CD8-positive, alpha-beta memory T cell (primary cell): ENCODE results near the gene NUP98. TPM values are rescaled to one million over a fixed set of nuclear protein-coding genes. Genes with fewer than 3 reads are reported as not detected.

ENCODE experiments used
- CTCF ChIA-PET: fragments of 350-600 bp; sonication (Branson Sonifier 250); formaldehyde crosslinking; loops from one replicate; lab custom pipeline; 2021; ENCODE audit warnings: antibody characterized with exemption; lab: Charles Lee
- POLR2A ChIA-PET: fragments of 350-600 bp; sonication (Branson Sonifier 250); formaldehyde crosslinking; loops from one replicate; lab custom pipeline; 2021; ENCODE audit warnings: antibody characterized with exemption; lab: Charles Lee
- DNase-seq, 5 donors: peaks; one replicate each; pipeline versions ENCODE4 v3.0.0 to v3.0.0-alpha.2; 2020 to 2022; ENCODE audit warnings: mixed read lengths in 1 of 5
- H3K27ac ChIP-seq: one replicate; pipeline ENCODE4 v1.7.0; 2013; ENCODE audit warnings: low read depth, mild to moderate bottlenecking, low read length, moderate library complexity
- H3K27me3 ChIP-seq: 2 replicates; pipeline ENCODE4 v1.7.0; 2013; ENCODE audit warnings: low read length, mild to moderate bottlenecking; ENCODE audit not compliant: insufficient read depth, poor library complexity, severe bottlenecking
- H3K36me3 ChIP-seq: 2 replicates; pipeline ENCODE4 v1.7.0; 2013; ENCODE audit warnings: mild to moderate bottlenecking, low read length, moderate library complexity; ENCODE audit not compliant: insufficient read depth
- H3K4me1 ChIP-seq: 2 replicates; pipeline ENCODE4 v1.7.0; 2013; ENCODE audit warnings: mild to moderate bottlenecking, low read length, moderate library complexity; ENCODE audit not compliant: insufficient read depth
- H3K4me3 ChIP-seq: 2 replicates; pipeline ENCODE4 v1.7.0; 2013; ENCODE audit warnings: mild to moderate bottlenecking, low read length
- H3K9me3 ChIP-seq: 2 replicates; pipeline ENCODE4 v1.7.0; 2013; ENCODE audit warnings: mild to moderate bottlenecking, low read length
- H3K27ac Mint-ChIP-seq, 8 donors: one replicate each; pipeline ENCODE4 v1.8.0; 2020 to 2021; ENCODE audit warnings: mixed read lengths in 8 of 8, mild to moderate bottlenecking in 6 of 8, inconsistent platforms in 3 of 8, moderate library complexity in 3 of 8
- H3K27me3 Mint-ChIP-seq, 2 donors: one replicate each; pipeline ENCODE4 v1.8.0; 2020 to 2021; ENCODE audit warnings: mixed read lengths in 2 of 2, mild to moderate bottlenecking in 1 of 2, moderate library complexity in 1 of 2
- H3K36me3 Mint-ChIP-seq, 3 donors: one replicate each; pipeline ENCODE4 v1.8.0; 2020 to 2021; ENCODE audit warnings: mixed read lengths in 3 of 3, inconsistent platforms in 1 of 3, mild to moderate bottlenecking in 1 of 3
- H3K4me1 Mint-ChIP-seq, 3 donors: one replicate each; pipeline ENCODE4 v1.8.0; 2020 to 2021; ENCODE audit warnings: mixed read lengths in 3 of 3, inconsistent platforms in 1 of 3, mild to moderate bottlenecking in 1 of 3
- H3K4me3 Mint-ChIP-seq, 7 donors: one replicate each; pipeline ENCODE4 v1.8.0; 2020 to 2021; ENCODE audit warnings: mixed read lengths in 7 of 7, mild to moderate bottlenecking in 6 of 7, moderate library complexity in 4 of 7, inconsistent platforms in 2 of 7
- H3K9me3 Mint-ChIP-seq, 5 donors: one replicate each; pipeline ENCODE4 v1.8.0; 2020 to 2022; ENCODE audit warnings: mixed read lengths in 5 of 5, mild to moderate bottlenecking in 3 of 5, moderate library complexity in 2 of 5, inconsistent platforms in 1 of 5
- polyA plus RNA-seq: library from polyadenylated mRNA; unstranded; fragments of 300-500 nt; fragmentation: Illumina TruSeq; gene quantifications from one replicate; pipeline ENCODE4 v1.2.3, GENCODE V29; 2021
- total RNA-seq, 2 experiments: library from RNA; stranded (reverse); gene quantifications; one replicate each; pipeline ENCODE4 v1.2.3, GENCODE V29; 2021

Gene NUP98
- total and polyA plus RNA-seq, 3 experiments from 2014 or later, result 49.0 to 105 (median 101) TPM

DNA sequence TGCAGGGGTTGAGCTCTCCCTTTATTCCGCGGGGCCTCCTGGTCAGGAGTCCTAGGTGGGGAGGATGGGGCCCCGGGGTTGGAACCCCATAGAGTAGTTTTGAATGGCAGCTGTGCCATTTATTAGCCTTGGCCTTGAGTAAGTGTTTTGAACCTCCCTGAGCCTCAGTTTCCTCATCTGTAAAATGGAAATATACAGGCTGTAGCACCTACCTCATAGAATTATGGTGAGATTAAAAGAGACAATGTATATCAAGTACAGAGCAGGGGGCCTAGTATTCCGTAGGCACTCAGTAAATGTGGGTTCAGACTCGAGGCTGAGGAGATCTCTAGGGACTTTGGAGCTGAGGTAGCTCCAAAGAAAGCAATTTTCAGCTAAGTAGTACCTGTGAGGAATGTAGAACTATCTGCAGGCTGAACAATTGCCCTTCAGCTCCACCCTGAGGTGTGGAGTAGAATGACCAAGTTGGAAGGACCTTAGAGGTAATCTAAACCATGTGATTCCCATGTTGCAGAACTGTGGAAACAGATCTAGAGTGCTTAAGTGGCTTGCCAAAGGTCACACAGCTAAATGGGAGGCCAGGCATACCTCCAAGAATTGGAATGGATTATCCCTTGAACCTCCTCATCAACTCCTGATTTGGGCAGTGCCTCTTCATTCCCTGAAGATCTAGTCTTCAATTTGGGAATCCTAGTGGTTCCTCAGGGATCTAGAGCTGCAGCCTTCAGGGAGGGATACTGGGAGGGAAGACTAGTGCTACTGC, 11.7 kb upstream of the NUP98 start:
- peak in 4 of 5 donors; percentile 19 to 71 (median 54) for DNase-seq

DNA sequence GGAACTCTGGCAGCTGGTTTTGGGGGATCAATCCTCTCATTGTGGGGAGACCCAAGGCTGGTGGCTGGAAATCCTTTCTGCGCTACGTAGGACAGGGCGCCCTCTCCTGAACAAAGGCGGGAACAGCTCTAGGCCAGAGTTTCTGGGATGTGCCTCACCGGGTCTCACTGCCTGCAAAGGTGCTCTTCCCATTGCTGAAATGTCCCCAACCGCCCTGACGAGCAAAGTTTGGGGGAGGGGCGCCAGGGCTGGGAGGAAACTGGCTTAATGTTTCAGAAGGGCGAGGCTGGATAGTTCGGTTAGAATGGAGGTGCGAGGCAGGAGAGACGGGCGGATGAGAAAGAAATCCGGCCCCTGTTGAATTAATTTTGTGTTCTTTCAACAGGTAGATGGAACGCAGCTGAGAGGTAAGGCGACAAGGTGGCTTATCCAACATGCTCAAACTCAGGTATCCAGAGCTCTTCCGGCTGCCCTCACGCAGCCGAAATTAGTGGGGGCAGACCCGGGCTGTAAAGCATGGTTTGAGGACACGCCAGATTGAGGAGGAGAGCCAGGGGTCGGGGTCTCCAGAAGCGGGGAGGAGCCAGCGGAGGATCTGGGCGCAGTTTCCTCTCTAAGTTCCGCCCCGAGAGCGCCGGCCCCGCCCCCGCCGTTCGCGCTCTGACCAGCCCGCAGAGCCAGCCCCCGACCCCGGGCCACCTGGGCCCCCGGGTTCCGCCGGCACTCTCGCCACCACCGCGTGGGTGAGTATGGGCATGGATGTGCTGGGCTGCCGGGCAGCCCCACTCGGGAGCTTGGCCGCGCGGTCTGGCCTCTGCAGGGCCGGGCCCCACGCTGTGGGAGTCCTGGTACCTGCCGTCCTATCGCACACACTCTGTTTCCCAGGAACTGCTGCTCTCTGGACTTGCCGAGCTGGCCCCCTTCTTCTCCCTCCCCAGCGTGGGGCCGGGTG, 10.8 kb upstream of the NUP98 start, which contains the start of gene PGAP2:
TSS of gene PGAP2 (plus strand) at position 652 of the 952 bp plus-strand sequence. CDS start 2,700 bp downstream, outside the sequence.
- H3K27ac Mint-ChIP-seq, result peak within 1 kb of the TSS; percentile 81 to 97 (median 94)
- H3K36me3 ChIP-seq, result no peaks in the 10 kb centered on the region
- CTCF ChIA-PET, result interaction anchor here (0.6 to 5.2 kb wide), 26 partner anchors 10 to 281 kb away, joined by 3 to 57 read pairs (median 4); partner anchors contain the start of genes NUP98, RHOG and STIM1
- H3K27me3 ChIP-seq, result no peaks in the 10 kb centered on the region
- H3K4me1 Mint-ChIP-seq, result peaks cover 14 to 16% (median 16%) of the 10 kb centered on the region in 3 donors
- H3K4me3 Mint-ChIP-seq, result peak within 1 kb of the TSS; percentile 94 to 99 (median 97)
- H3K4me3 ChIP-seq, result peak within 1 kb of the TSS; percentile 94
- H3K36me3 Mint-ChIP-seq, result peaks cover 0 to 4% (median 0%) of the 10 kb centered on the region in 3 donors
- H3K4me1 ChIP-seq, result peaks cover 9% of the 10 kb centered on the region
- POLR2A ChIA-PET, result interaction anchor here (1.1 to 3.2 kb wide), 4 partner anchors 11 to 46 kb away, joined by 3 to 11 read pairs (median 10); partner anchors contain the start of genes NUP98 and RHOG
- H3K27ac ChIP-seq, result peak within 1 kb of the TSS; percentile 66
- peak; percentile 45 to 71 (median 54) for DNase-seq
- H3K9me3 ChIP-seq, result no peaks in the 10 kb centered on the region
- H3K27me3 Mint-ChIP-seq, result no peaks in the 10 kb centered on the region
- no peaks in the 10 kb centered on the region for H3K9me3 Mint-ChIP-seq

More for the DNA sequence above, 11.7 kb upstream of the NUP98 start:
- peak overlapping the region; percentile 66 for H3K27ac ChIP-seq
- H3K27me3 Mint-ChIP-seq, result no peaks in the 10 kb centered on the region
- H3K27ac Mint-ChIP-seq, result peak overlapping the region in 7 of 8 donors; percentile 9 to 91 (median 73)
- H3K27me3 ChIP-seq, result no peaks in the 10 kb centered on the region
- peak overlapping the region; percentile 86 to 99 (median 97) for H3K4me3 Mint-ChIP-seq
- H3K36me3 Mint-ChIP-seq, result peaks cover 0 to 4% (median 0%) of the 10 kb centered on the region in 3 donors
- H3K9me3 ChIP-seq, result no peaks in the 10 kb centered on the region
- peak overlapping the region; percentile 94 for H3K4me3 ChIP-seq
- H3K4me1 Mint-ChIP-seq, result peaks cover 14 to 16% (median 16%) of the 10 kb centered on the region in 3 donors
- ChIA-PET CTCF (interaction anchor here (0.6 to 5.2 kb wide), 23 partner anchors 9 to 264 kb away, joined by 3 to 57 read pairs (median 5); partner anchors contain the start of genes NUP98, RHOG and STIM1), POLR2A (interaction anchor here (0.6 to 3.2 kb wide), 4 partner anchors 12 to 32 kb away, joined by 3 to 11 read pairs (median 8); partner anchors contain the start of genes NUP98 and RHOG)
- H3K36me3 ChIP-seq, result no peaks in the 10 kb centered on the region
- no peaks in the 10 kb centered on the region for H3K9me3 Mint-ChIP-seq
- peaks cover 9% of the 10 kb centered on the region for H3K4me1 ChIP-seq

DNA sequence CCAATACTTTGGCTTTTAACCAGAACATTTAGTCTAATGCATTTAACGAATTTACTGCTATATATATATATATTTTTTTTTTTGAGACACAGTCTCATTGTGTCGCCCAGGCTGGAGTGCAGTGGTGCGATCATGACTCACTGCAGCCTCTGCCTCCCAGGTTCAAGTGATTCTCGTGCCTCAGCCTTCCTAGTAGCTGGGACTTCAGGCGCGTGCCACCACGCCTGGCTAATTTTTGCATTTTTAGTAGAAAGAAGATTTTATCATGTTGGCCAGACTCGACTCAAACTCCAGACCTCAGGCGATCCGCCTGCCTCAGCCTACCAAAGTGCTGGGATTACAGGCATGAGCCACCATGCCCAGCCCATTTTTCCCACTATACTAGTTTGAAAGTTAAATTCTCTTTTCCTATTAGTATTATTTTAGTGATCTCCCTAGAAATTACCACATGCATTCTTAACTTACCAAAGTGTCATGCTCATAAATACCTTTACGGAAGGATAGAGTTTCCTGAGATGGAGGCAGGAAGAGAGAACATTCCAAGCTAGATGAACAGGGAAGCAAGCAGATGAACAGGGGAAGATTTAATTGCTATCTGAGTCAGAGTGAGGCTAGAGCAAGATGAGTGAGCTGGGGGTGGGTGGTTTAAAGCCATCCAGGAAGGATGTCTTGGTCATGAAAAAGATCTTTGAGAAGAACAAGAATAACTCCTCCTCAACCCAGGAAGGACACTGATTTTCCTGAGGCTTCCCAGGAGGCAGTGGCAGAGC, 6.6 kb upstream of the NUP98 start:
- CTCF ChIA-PET, result interaction anchor here (1.4 kb wide), 1 partner anchor 37 kb away, joined by 5 read pairs; the partner anchor contains the start of gene RHOG
- Histone ChIP-seq H3K4me1 (peaks cover 5% of the 10 kb centered on the region), H3K36me3 (no peaks in the 10 kb centered on the region), H3K27me3 (no peaks in the 10 kb centered on the region), H3K27ac (no peak overlapping the region), H3K4me3 (no peak overlapping the region), H3K9me3 (no peaks in the 10 kb centered on the region)
- Mint-ChIP-seq H3K4me1 (peaks cover 11 to 24% (median 17%) of the 10 kb centered on the region in 3 donors), H3K27me3 (no peaks in the 10 kb centered on the region), H3K4me3 (peak overlapping the region in 1 of 7 donors; percentile 22), H3K9me3 (no peaks in the 10 kb centered on the region), H3K27ac (peak overlapping the region in 2 of 8 donors; percentile 23 to 43), H3K36me3 (peaks cover 0 to 4% (median 0%) of the 10 kb centered on the region in 3 donors)
- POLR2A ChIA-PET, result no interaction called here
- no peak for DNase-seq

DNA sequence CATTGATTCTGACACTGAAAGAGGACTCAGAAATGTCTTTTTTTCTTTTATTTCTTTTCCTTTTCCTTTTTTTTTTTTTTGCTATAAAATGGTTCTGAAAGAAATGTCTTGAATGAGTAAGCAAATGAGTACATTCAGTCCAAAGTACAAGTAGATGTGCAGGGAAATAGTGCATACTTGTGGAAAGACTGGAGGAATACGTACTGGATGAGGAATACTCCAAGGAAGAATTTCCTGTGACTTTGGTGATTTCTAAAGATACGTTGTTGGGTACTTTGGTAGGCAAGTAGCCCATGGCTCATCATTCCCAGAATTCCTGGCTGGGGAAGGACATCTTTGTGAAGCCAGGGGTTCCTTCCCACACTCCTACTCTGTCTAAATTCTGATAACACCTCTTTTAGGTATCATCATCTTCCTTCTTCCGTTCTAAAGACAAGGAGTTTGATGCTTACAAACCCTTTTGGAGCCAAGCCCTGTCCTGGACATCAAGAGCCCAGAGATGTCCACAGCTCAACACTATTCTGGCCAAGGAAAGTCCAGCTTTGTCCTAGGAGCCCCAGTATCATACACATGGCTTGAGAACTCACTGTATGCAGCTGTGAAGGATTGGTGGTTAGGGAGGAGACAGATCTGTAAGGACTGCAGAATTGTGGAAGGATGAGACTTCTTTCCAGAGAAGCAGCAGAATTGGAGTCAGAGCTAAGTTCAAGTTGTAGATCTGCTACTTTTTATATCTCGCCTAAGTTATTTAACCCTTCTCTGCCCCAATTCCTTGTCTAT, 4.8 kb upstream of the NUP98 start:
- Histone ChIP-seq H3K27ac (no peak overlapping the region), H3K36me3 (no peaks in the 10 kb centered on the region), H3K27me3 (no peaks in the 10 kb centered on the region), H3K4me1 (peaks cover 12% of the 10 kb centered on the region), H3K4me3 (no peak overlapping the region), H3K9me3 (no peaks in the 10 kb centered on the region)
- Mint-ChIP-seq H3K4me3 (peak overlapping the region in 1 of 7 donors; percentile 55), H3K27me3 (peaks cover 0 to 2% of the 10 kb centered on the region in 2 donors), H3K36me3 (peaks cover 0 to 6% (median 0%) of the 10 kb centered on the region in 3 donors), H3K4me1 (peaks cover 6 to 20% (median 11%) of the 10 kb centered on the region in 3 donors), H3K9me3 (peaks cover 0 to 2% (median 0%) of the 10 kb centered on the region in 5 donors), H3K27ac (peak overlapping the region in 4 of 8 donors; percentile 8 to 70 (median 47))
- ChIA-PET CTCF (interaction anchor here (1.5 kb wide), 1 partner anchor 47 kb away, joined by 3 read pairs; no protein-coding TSS in a partner anchor), POLR2A (no interaction called here)
- DNase-seq, result no peak

DNA sequence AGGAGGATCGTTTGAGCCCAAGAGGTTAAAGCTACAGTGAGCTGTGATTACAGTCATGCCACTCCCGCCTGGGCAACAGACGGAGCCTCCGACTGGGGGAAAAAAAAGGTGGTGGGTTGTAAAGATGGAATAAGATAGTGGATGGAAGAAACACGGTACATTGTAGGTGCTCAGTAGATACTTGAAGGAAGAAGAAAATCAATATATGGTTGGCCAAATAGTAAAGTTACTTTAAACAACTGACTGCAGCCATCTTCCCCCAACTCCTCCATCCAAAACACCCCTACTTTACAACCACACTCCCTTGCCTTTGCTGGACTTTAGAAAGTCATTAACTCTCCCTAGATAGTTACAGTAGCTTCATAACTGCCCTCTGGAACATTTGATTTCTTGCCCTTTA, 2.5 kb upstream of the NUP98 start:
- no peaks in the 10 kb centered on the region for H3K9me3 ChIP-seq
- Mint-ChIP-seq H3K4me3 (peak overlapping the region in 3 of 7 donors; percentile 4 to 68 (median 20)), H3K36me3 (peaks cover 0 to 17% (median 0%) of the 10 kb centered on the region in 3 donors), H3K27me3 (peaks cover 0 to 2% of the 10 kb centered on the region in 2 donors), H3K4me1 (peaks cover 25 to 40% (median 32%) of the 10 kb centered on the region in 3 donors), H3K27ac (peak overlapping the region in 6 of 8 donors; percentile 24 to 98 (median 67)), H3K9me3 (peaks cover 0 to 2% (median 0%) of the 10 kb centered on the region in 5 donors)
- H3K27me3 ChIP-seq, result no peaks in the 10 kb centered on the region
- ChIA-PET POLR2A (no interaction called here), CTCF (interaction anchor here (1.3 to 8.0 kb wide), 3 partner anchors 9 to 55 kb away, joined by 3 to 57 read pairs (median 16); partner anchors contain the start of genes PGAP2 and STIM1)
- H3K36me3 ChIP-seq, result no peaks in the 10 kb centered on the region
- H3K4me3 ChIP-seq, result no peak overlapping the region
- no peak for DNase-seq
- peaks cover 28% of the 10 kb centered on the region for H3K4me1 ChIP-seq
- H3K27ac ChIP-seq, result no peak overlapping the region

DNA sequence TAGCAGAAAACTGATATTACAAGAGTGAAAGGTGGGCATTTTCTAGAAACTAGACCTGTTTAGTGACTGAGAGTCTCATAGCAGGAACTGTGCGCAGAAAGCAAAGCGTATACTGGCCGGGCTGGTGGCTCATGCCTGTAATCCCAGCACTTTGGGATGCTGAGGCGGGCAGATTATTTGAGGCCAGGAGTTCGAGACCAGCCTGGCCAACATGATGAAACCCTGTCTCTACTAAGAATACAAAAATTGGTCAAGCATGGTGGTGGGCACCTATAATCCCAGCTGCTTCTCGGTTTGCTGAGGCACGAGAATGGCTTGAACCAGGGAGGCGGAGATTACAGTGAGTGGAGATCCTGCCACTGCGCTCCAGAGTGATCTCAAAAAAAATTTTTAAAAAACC, 1.8 kb upstream of the NUP98 start:
- Histone ChIP-seq H3K27me3 (no peaks in the 10 kb centered on the region), H3K4me1 (peaks cover 33% of the 10 kb centered on the region), H3K4me3 (no peak overlapping the region), H3K36me3 (no peaks in the 10 kb centered on the region), H3K27ac (no peak overlapping the region), H3K9me3 (no peaks in the 10 kb centered on the region)
- Mint-ChIP-seq H3K27ac (peak overlapping the region in 7 of 8 donors; percentile 39 to 100 (median 99)), H3K36me3 (peaks cover 0 to 24% (median 0%) of the 10 kb centered on the region in 3 donors), H3K4me3 (peak overlapping the region; percentile 49 to 98 (median 96)), H3K4me1 (peaks cover 32 to 47% (median 39%) of the 10 kb centered on the region in 3 donors), H3K27me3 (peaks cover 0 to 2% of the 10 kb centered on the region in 2 donors), H3K9me3 (peaks cover 0 to 2% (median 0%) of the 10 kb centered on the region in 5 donors)
- ChIA-PET CTCF (interaction anchor here (1.3 to 8.0 kb wide), 3 partner anchors 8 to 56 kb away, joined by 3 to 57 read pairs (median 16); partner anchors contain the start of genes PGAP2 and STIM1), POLR2A (no interaction called here)
- DNase-seq, result no peak
